Measurements from ENCODE around the gene RANBP1.

The RANBP1 gene

DNA sequence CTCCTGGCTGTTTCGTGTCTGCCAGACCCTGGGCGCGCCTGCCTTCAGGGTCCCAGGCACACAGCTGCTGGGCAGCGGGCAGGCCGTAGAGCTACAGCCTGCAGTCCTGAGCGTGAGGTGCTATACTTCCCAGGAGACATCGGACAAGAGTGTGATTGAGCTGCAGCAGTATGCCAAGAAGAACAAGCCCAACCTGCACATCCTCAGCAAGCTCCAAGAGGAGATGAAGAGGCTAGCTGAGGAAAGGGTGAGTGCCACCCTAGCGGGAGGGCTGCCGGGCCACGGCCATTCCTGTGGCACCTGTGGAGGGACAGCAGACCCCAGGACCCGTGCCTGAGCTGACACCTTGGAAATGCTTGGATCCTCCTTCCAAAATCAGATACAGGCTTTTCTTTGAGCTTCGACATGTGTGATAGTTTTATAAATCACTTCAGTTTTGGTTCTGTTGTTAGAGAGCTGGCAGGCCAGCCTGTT lies 7.1 kb upstream of the RANBP1 start:
- DNase-seq (ENCODE audit: low spot score): no peak

DNA sequence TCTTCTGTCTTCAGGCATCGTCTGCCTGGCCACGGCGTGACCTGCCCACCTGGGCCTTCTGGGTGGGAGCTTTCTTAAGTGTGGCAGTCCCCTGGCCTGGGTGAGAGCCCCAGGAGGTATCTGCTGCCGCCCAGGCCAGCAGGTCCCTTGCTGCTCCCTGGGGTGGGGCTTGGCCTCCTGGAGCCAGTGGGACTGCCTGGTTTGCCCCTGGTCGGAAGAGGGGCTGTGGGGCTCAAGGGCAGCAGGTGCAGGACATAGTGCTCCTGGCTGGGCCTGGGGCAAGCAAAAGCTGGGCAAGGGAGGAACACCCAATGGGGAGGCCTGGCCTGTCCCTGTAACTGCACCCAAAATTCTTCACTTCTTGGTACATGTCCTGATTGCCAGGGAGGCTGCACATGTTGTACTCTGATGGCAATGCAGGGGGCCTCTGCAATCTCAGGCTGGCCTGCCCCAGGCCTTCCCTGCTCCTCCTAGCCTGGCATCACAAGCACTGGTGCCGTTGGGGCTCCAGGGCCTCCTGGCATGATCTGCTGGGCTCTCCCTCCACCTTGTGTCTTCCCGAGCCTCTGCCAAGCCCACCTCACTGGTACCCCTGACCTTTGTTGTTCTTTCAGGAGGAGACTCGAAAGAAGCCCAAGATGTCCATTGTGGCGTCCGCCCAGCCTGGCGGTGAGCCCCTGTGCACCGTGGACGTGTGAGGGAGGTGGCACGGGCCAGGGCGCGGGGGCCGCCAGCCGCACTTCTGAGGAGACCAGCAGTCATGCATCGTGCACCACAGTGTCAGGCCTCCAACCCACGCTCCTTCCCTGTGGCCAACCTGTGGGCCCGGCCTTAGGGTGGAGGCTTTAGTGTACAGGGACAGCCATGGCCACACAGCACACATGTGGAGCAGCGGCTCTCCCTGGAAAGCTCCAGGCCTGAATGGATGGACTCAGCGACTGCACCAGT lies 6.2 kb upstream of the RANBP1 start:
- no peak for DNase-seq (ENCODE audit: low spot score)

DNA sequence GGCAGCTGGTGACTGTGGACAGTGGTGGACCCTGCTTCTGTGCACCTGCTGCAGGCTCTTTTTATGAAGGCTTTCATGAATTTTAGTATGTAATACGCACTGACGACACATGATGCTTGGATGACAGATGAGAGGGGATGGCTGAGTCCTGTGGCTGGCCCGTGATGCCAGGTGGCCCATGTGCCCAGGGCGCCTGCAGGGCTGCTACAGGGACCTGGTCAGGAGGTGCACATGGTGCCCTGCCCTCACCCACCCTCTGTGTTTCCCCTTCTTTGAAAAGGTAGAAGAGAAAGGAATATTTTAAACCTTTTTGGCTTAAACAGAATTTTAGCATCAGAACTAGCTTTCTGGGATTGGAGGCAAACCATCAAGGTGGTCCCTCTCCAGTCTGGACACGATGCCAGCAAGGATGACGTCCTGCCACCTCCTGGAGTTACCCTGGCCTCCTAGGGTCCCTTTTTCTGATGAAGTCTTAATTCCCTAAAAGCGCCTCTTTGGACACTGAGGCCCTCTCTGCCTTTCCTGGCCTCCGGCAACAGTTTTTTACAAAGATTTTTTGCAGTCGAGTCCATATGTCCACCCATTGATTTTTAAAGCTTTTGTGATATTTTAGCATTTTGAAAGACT lies 5.4 kb upstream of the RANBP1 start:
- no peak for DNase-seq (ENCODE audit: low spot score)

DNA sequence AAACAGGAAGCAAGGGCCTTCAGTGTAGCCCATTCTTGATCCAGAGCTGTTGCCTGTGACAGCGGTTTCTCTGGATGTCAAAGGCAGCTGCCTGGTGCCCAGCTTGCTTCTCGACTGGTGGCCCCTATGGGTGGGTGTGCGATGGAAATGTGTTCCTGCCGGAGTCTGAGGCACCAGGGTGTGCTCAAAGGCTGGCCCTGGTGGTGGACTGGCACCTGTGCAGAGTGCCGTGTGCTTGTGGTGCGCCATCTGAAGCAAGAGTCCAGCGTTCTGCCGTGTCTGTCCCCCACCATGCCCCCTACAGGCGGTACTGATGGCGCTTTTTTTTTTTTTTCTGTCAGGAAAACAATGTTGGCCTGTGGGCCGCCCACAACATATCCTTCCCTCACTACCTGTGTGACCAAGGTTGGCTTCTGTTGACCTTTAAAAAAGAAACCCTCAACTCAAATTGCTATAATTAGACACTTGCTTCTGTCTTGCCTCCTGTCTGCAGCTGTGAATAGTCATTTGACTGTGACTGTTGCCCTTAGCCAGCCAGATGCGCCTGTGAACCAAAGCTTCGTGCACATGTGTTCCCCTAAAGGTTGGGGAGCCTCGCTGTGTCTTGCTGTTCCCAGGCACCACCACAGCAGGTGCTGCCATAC lies 4.7 kb upstream of the RANBP1 start:
- DNase-seq (ENCODE audit: low spot score): no peak

DNA sequence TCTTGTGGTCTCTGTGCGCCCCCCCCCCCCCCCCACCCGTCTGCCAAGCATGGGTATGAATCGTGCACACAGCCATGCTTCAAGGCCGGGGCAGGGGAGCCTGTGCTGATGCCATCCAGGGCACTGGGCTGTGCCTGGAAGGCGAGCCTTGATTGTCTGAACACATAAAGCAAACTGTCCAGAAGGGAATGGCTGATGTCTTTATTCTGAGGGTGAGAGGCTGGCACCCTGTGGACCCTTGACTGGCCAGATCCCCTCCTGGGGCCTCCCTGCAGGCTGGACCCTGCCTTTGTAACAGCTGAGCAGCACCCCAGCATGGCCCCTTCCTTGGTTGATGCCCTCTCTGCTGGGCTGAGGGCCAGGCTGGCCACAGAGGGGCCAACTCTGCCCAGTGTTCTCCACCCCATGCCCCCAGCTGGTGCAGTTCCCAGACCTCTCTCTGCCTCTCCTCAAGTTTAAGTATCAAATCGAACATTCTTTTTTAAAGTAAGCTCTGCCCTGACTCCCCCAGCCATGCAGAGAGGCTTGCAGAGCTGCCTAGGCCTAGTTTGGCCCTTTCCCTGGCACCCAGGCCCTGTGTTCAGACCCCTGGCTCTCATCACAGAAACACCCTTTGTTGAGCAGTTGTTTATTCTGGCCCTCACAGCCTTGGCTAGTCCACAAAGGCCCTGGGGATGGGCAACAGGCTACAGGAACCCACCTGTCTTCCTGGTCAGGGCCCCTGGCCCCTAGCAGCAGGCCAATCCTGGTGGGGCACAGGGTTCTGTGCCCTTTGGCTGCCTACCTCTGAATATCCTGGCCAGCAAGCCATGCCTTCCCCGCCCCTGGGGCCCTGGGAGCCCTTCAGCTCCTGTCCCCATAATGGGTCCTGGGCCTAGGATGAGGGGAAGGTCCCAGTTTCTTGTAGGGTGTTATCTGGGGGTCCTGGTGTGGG lies 3.9 kb upstream of the RANBP1 start:
- no peak for DNase-seq (ENCODE audit: low spot score)

DNA sequence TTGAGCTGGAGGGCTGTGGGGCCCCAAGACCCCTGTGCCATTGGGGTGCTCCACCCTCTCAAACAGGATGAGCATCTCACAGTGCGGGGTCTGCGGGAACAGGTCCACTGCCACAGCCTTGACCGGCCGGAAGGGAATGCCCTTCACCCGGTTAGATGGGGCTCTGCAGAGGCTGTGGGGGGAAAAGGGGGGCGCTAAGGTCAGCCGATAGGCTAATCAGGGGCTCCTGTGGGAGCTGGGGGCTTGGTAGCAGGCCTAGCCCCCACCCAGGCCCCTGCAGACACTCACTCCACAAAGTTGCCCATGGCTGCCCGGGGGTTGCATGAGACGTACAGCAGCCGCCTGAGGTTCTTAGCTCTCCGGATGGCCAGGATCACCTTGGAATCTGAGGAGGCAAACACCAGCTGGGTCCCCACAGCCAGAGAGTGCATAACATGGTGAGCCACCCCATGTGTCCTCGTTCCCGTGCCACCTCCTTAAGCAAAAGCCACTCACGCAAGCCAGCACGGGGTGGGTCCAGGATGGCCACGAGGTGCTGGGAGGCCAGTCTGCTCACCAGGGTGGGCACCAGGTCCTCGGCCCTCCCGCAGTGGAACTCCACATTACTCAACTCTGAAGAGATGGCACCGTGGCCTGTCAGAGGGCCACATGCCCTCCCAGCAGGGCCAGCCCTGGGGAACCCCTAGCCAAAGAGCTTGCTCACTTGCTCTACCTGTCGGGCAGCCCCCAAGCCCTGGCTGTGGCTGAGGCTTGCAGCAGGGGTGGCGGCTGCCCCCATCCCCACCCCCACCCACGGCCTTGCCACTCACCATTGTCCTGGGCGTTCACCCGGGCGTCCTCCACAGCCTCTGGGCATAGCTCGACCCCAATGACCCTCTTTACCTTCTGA lies 3.0 kb upstream of the RANBP1 start:
- DNase-seq (ENCODE audit: low spot score): no peak

DNA sequence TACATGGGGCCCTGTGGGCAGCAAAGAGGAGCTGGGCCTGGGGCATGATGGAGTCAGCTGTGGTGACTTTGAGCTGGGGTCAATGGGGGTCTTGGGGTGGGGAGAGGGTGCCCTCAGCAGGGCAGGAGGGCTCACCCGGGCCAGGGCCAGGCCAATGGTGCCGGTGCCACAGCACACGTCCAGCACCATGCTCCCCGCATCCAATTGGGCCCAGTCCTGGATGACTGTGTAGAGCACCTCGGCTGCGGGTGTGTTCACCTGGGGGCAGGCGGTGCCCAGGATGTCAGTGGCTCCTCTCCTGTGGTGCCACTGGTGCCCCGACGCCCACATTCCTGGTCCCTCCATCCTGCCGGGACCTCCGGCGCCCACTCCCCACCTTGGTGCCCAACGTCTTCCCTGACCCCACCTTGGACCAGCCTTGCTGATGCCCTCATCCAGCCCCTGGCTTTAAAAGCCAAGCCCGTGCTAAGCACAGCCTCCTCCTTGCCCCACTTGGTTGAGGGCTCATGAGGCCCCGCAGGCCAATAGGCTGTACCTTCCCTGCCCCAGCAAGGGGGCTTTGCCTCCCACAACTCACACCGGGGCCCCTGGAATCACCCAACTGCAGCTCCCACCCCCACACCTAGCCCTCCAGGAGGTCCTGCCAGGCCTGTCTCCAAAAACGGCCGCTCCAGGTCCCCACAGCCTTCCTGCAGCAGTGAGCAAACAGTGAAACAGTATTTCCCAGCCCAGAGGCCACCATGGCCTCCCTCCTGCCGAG lies 2.2 kb upstream of the RANBP1 start:
- no peak for DNase-seq (ENCODE audit: low spot score)

DNA sequence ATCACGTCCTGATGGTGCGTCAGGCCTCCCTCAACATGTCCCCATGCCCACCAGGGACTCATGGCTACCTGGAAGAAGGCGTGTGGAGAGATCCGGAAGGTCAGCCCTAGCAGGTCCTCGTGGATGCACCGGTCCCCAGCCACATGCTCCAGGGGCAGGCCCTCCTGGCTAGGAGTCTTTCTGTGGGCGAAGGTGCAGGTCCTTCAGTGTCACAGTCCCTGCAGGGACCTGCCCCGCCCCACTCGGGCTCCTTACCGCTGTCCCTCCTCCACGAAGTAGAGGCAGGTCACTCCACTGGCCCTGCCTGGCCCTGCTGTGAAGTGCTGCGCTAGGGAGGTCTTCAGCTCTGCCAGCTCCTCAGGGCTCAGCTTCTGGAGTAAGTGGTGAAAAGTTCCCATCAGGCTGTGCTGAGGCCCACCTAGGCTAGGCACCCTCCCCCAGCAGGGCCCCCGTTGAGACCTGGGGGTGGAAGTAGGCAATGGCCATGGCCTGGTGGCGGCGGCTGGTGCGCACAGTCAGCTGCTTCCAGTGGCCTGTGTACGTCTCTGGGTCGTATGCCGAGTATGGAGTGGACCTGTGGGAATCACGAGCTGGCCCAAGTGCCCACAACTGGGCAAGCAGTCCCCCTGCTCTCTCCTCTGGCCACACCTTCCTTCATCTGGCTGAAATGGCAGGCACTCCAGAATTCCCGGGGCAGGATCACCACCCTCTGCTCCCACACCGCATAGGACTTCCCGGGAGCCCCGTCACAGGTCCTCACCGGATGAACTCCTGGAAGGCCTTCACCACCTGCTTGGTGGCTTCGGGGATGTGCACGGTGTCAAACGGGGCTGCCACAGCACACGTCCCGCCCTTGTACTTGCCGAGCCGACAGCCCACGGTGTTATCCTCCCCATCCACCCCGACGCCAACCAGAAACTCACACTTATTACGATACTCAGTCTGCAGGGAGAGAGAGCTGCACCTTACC lies 1.1 kb upstream of the RANBP1 start:
- no peak for DNase-seq (ENCODE audit: low spot score)

DNA sequence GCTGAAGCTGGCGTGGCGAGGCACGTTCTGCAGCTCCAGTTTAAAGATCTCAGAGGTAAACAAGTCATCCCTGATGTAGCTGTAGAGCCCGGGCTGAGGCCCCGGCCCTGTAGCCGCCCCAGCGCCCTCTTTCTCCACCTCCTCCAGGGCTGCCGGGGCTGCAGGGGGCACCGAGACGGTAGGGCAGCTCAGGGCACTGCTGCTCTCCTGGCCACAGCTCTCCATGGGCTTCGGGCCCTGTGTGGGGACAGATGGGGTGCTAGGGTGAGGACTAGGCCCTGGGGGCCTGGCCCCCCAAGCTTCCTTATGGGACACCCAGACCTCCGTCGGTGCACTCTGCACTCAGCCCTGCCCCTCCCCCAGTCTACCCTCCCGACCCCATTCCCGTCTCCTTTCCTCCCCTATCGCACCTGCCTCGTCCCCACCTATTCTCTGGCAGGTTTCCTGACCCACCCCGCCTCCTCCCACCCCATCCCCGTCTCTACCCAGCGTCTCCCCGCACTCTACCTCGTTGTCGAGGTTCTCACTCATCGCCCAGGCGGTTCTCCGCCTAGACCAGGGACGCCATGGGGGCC lies 559 bp downstream of the RANBP1 start:
- no peak for DNase-seq (ENCODE audit: low spot score)

DNA sequence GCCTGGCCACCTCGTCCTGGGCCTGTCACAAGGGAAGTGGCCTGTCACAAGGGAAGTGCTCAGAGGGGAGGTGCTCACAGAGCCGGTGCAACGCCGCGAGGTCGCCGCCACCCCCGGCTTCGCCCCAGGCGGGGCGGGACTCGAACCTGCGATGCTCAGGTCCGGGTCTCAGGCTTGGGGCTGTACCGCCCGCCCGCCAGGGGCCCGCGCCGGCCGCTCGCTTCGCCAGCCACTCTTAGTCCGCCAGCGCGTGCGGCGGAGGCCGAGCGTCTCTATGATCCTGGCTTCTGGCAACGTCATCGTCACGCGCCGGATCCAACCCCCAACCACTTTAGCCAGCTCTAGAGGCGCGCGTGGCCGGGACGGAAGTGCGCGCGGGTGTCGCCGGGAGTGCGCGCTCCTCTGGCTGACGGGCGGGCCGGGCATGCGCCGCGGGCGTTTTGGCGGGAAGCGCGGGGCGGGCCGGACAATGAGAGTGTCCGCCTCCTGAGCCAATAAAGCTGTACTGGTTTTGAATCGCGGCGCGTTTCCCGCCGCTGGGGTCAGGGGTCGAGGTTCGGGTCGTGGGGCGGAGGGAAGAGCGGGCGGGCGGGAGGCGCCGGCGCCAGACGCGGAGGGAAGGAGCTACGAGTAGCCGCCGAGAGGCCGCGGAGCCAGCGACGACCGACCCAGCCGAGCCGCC lies 1.2 kb downstream of the RANBP1 start, which contains the start of gene TRMT2A:
TSS of gene TRMT2A (minus strand) at position 276 of the 682 bp plus-strand sequence. CDS start 320 bp downstream, outside the sequence.
- DNase-seq (ENCODE audit: low spot score): peak; percentile 95

DNA sequence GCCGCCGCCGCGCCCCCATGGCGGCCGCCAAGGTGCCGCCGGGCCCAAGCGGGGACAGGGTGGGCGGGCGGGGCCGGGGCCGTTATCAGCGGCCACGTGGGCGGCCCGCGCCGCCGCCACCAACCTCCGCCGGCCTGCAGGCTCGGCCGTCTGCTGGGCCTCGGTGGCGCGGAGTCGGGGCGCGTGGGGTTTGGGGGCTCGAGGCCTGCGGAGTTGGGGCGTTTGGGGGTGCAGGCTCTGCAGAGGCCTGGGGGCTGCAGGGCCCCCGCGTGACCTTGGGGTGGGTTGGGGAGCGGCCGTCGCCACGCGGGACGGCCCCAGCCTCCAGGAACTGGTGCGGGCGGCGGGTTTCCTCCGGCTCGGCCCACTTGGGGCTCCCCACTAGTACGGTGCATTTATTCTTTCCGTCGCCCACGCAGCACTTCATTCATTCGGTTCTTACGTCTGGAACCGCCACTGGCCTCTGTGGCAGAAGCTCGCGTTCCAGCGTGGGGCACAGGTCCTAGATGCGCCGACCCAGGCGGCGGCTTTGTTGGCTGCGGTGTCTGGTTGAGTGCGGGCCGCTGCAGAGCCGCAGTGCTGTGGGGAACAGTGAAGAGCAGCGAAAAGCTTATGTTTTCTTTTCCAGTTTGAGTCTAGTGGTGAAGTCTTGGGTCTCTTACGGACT lies 1.9 kb downstream of the RANBP1 start:
- DNase-seq (ENCODE audit: low spot score): no peak

DNA sequence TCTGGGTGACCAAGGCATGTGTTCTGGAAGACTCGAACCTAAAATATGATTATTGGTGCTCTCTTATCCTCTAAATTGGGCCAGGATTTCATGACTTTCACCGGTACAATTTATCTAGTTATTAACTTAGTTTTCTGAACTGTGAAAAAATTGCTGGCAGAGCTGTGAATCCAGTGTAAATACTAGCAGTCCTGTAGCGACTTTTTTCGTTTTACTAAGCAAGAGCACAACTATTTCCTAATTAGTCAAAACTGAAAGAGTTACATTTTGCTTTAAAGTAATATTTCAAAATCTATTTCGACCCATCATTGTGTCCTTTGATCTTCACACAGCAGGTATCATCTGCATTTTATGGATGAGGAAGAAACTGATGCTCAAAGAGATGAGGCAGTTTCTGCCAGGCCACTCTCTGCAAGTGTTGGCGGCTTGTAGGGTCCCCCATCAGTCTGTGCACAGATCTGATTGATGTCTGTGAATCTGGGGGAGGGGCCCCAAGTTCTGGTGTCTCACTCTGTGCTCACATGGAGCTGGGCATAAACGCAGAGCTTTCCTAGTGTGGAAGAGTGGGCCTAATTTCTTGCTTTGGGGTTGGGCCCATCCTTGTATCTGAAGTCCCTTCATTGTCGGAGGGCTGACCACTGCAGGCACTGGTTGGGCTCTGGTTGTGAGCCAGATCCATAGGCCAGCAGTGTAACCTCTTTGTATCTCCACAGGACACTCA lies 2.6 kb downstream of the RANBP1 start:
- no peak for DNase-seq (ENCODE audit: low spot score)

DNA sequence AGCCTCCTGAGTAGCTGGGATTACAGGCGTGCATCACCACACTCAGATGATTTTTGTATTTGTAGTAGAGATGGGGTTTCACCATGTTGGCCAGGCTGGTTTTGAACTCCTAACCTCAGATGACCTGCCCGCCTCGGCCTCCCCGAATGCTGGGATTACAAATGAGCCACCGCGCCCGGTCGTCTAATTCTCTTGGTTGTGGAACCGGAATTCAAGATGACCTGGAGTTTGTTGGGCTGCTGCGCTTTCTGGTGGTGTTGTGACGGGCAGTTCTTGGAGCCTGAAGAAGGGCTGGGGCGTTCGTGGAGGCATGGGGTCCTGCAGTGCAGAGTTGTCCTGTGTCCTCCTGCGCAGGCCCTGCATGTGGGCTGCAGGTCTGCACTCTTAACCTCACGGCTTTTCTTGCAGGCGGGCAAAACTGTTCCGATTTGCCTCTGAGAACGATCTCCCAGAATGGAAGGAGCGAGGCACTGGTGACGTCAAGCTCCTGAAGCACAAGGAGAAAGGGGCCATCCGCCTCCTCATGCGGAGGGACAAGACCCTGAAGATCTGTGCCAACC lies 6.0 kb downstream of the RANBP1 start:
- DNase-seq (ENCODE audit: low spot score): no peak

DNA sequence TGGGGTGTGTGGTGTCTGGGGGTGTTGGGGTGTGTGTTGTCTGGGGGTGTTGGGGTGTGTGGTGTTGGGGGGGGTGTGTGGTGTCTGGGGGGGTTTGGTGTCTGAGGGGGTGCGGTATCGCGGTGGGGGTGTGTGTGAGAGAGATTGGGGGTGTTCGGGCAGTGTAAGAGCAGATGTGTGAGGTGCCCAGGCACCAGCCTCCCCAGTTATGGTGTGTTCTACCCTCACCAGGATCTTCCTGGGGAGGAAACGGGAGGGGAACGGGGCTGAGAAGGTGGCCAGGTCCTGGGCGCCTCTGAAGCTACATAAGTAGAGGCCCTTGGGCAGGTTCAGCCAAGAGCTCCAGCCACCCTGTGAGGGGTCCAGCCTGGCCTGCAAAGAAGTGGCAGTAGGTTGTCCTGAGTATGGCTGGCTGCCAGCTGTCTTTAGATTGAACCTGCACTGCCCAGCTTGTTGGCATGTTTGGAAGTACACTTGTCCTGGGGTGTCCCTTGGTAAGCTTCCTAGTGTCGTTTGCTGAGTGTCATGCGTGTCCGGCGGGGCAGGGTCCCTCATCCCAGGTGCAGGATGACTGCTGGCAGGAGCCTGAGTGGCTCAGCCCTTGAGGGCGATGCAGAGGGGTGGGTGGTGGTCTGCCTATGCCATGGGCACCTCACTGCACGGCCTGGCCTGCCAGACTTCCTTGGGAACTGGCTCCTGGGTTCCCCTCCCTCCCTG lies 7.6 kb downstream of the RANBP1 start:
- DNase-seq (ENCODE audit: low spot score): no peak

DNA sequence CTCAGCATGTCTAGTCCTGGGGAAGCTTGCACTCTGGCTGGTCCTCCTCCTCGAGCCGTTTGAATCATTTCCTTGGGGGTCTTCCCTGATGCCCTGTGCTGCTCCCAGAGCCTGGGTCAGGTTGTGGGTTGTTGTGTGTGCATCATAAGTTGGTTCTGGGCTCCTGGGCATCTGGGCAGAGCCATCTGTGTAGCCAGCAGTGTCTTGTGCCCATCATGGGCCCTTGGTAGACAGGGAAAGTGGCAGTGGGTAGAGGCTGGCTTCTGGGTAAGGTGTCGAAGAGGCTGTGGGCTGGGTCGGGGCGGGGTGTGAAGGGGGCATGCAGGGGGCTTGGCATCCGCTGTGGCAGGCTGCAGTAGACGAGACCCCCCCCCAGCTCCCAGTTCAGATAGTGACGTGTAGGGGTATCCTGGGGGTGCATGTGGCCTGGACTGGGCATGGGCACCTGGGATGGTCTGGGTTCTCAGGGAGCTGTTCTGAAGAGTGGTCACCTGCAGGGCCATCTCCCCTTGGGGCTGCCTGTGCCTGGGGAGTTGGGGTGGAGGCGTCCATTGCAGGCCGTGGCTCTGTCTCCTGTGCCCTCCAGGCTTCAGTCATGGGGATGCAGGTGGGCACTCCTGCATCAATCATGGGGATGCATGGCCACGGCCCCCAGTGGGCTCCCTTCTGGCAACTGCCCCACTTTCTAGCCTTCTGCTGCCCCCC lies 8.3 kb downstream of the RANBP1 start:
- no peak for DNase-seq (ENCODE audit: low spot score)

All from globus pallidus (tissue), 1 donor.